ENCODE data around the gene SELPLG. TPM values are rescaled to one million over a fixed set of nuclear protein-coding genes. Genes with fewer than 3 reads are reported as not detected.
"Not testable (repeated sequence)": the region's sequence is repeated elsewhere in the genome, so short reads cannot be mapped to it uniquely, and the experiment has no call there.

Gene SELPLG
- total and polyA plus RNA-seq, 2 of the 4 experiments (the other 2 are of a cell fraction) = 3.2 to 10.8 TPM

DNA sequence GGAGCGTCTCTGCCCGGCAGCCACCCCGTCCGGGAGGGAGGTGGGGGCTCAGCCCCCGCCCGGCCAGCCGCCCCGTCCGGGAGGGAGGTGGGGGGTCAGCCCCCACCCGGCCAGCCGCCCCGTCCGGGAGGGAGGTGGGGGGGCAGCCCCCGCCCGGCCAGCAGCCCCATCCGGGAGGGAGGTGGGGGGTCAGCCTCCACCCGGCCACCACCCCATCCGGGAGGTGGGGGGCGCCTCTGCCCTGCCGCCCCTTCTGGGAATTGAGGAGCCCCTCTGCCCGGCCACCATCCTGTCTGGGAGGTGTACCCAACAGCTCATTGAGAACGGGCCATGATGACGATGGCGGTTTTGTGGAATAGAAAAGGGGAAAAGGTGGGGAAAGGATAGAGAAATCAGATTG is 22.6 kb upstream of the SELPLG start:
- H4K91ac ChIP-seq (ENCODE audit: insufficient read depth, low read depth, low read length); CTCF ChIA-PET; H2BK15ac ChIP-seq (ENCODE audit: low read depth, low read length); intact Hi-C loops (cut with micrococcal nuclease); H3K4me1 ChIP-seq (ENCODE audit: control insufficient read depth, insufficient read depth, low read length); H3K18ac ChIP-seq (ENCODE audit: low read depth, low read length); POLR2A ChIA-PET (ENCODE audit: unreplicated experiment); H2BK20ac ChIP-seq (ENCODE audit: low read depth, low read length); H3K14ac ChIP-seq (replicated peaks; ENCODE audit: low read depth, low read length); H3K56ac ChIP-seq (ENCODE audit: extremely low read depth, insufficient read depth, low read length); H3K23ac ChIP-seq (ENCODE audit: low read depth, low read length); dilution Hi-C loops (cut with HindIII; ENCODE audit: low sequenced_read_pairs, unreplicated experiment); H3K27me3 ChIP-seq (ENCODE audit: control insufficient read depth, insufficient read depth, low read length); H3K4me3 ChIP-seq (ENCODE audit: insufficient read depth, low read depth, low read length); H4K5ac ChIP-seq (ENCODE audit: low read depth, low read length); H3K9ac ChIP-seq (ENCODE audit: low read depth, low read length); H2AK9ac ChIP-seq (replicated peaks; ENCODE audit: low read depth, low read length, poor library complexity); DNase-seq; ATAC-seq (ENCODE audit: low read depth); H3K4ac ChIP-seq (ENCODE audit: low read depth, low read length); H4K8ac ChIP-seq (ENCODE audit: low read depth in 2 of 2, low read length in 2 of 2); H2BK5ac ChIP-seq (ENCODE audit: low read depth, low read length, poor library complexity, severe bottlenecking); H2BK120ac ChIP-seq (ENCODE audit: low read depth, low read length); H2AFZ ChIP-seq (replicated peaks; ENCODE audit: low read length, poor library complexity); in situ Hi-C loops (cut with MboI; ENCODE audit: low sequenced_read_pairs); H3K9me3 ChIP-seq (ENCODE audit: control insufficient read depth, insufficient read depth, low read length); H3K4me2 ChIP-seq (ENCODE audit: low read depth, low read length); H2AK5ac ChIP-seq (ENCODE audit: low read depth, low read length); H3K27ac ChIP-seq (ENCODE audit: insufficient read depth, low read length); BruUV-seq (replicated peaks): not testable (repeated sequence)
- Histone ChIP-seq H3K36me3 (ENCODE audit: control insufficient read depth, insufficient read depth, low read length) (peaks cover 42% of the 10 kb centered on the region), H3K9me1 (ENCODE audit: insufficient read depth, low read length) (peaks cover 17% of the 10 kb centered on the region), H3K79me1 (ENCODE audit: low read depth in 1 of 2, low read length in 2 of 2) (peaks cover 40 to 54% of the 10 kb centered on the region in 2 experiments), H4K20me1 (ENCODE audit: insufficient read depth, low read length) (peaks cover 46% of the 10 kb centered on the region)
- no CpG with 5 or more reads among the region's 24 CpGs for whole genome bisulfite sequencing, 2 experiments (ENCODE audit: extremely low coverage in 2 of 2, insufficient read length in 1 of 2)

DNA sequence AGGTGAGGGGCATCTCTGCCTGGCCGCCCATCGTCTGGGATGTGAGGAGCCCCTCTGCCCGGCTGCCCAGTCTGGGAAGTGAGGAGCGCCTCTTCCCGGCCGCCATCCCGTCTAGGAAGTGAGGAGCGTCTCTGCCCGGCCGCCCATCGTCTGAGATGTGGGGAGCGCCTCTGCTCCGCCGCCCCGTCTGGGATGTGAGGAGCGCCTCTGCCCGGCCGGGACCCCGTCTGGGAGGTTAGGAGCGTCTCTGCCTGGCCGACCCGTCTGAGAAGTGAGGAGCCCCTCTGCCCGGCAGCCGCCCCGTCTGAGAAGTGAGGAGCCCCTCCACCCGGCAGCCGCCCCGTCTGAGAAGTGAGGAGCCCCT is 22.1 kb upstream of the SELPLG start:
- H4K8ac ChIP-seq (ENCODE audit: low read depth in 2 of 2, low read length in 2 of 2); H3K18ac ChIP-seq (ENCODE audit: low read depth, low read length); H3K23ac ChIP-seq (ENCODE audit: low read depth, low read length); H2AK9ac ChIP-seq (replicated peaks; ENCODE audit: low read depth, low read length, poor library complexity); H3K9me3 ChIP-seq (ENCODE audit: control insufficient read depth, insufficient read depth, low read length); H4K5ac ChIP-seq (ENCODE audit: low read depth, low read length); H2BK15ac ChIP-seq (ENCODE audit: low read depth, low read length); H3K9ac ChIP-seq (ENCODE audit: low read depth, low read length); H3K4me2 ChIP-seq (ENCODE audit: low read depth, low read length); H2BK5ac ChIP-seq (ENCODE audit: low read depth, low read length, poor library complexity, severe bottlenecking); H2BK120ac ChIP-seq (ENCODE audit: low read depth, low read length); in situ Hi-C loops (cut with MboI; ENCODE audit: low sequenced_read_pairs); H3K56ac ChIP-seq (ENCODE audit: extremely low read depth, insufficient read depth, low read length); H3K14ac ChIP-seq (replicated peaks; ENCODE audit: low read depth, low read length); CTCF ChIA-PET; H4K91ac ChIP-seq (ENCODE audit: insufficient read depth, low read depth, low read length); H2AFZ ChIP-seq (replicated peaks; ENCODE audit: low read length, poor library complexity); H3K4me3 ChIP-seq (ENCODE audit: insufficient read depth, low read depth, low read length); BruUV-seq (replicated peaks); POLR2A ChIA-PET (ENCODE audit: unreplicated experiment); H3K27ac ChIP-seq (ENCODE audit: insufficient read depth, low read length); H2BK20ac ChIP-seq (ENCODE audit: low read depth, low read length); intact Hi-C loops (cut with micrococcal nuclease); H3K4me1 ChIP-seq (ENCODE audit: control insufficient read depth, insufficient read depth, low read length); ATAC-seq (ENCODE audit: low read depth); dilution Hi-C loops (cut with HindIII; ENCODE audit: low sequenced_read_pairs, unreplicated experiment); H3K4ac ChIP-seq (ENCODE audit: low read depth, low read length); DNase-seq; H2AK5ac ChIP-seq (ENCODE audit: low read depth, low read length); H3K27me3 ChIP-seq (ENCODE audit: control insufficient read depth, insufficient read depth, low read length): not testable (repeated sequence)
- H3K79me1 ChIP-seq (ENCODE audit: low read depth in 1 of 2, low read length in 2 of 2) = peaks cover 43 to 54% of the 10 kb centered on the region in 2 experiments
- H3K36me3 ChIP-seq (ENCODE audit: control insufficient read depth, insufficient read depth, low read length) = peaks cover 45% of the 10 kb centered on the region
- H4K20me1 ChIP-seq (ENCODE audit: insufficient read depth, low read length) = peaks cover 46% of the 10 kb centered on the region
- peaks cover 17% of the 10 kb centered on the region for H3K9me1 ChIP-seq (ENCODE audit: insufficient read depth, low read length)
- WGBS, 2 experiments (ENCODE audit: extremely low coverage in 2 of 2, insufficient read length in 1 of 2) = no CpG with 5 or more reads among the region's 28 CpGs

Data from IMR-90 (cell line).